WERI-Rb-1 (cell line): ENCODE results near the gene COL4A1.

Experiments
- DNase-seq: peaks from one replicate; pipeline ENCODE4 v3.0.0-alpha.2; 2020
- H3K27ac ChIP-seq: fragments of 250-450 bp; sonication (Bioruptor Pico); 2 replicates; pipeline ENCODE4 v1.5.1; 2020; ENCODE audit warnings: mild to moderate bottlenecking, moderate library complexity
- H3K27me3 ChIP-seq: fragments of 250-450 bp; sonication (Bioruptor Pico); 2 replicates; pipeline ENCODE4 v1.5.1; 2021; ENCODE audit warnings: mild to moderate bottlenecking, low read depth, moderate library complexity; ENCODE audit not compliant: insufficient read depth, severe bottlenecking
- H3K36me3 ChIP-seq: fragments of 250-450 bp; sonication (Bioruptor Pico); 2 replicates; pipeline ENCODE4 v1.5.1; 2020; ENCODE audit warnings: mild to moderate bottlenecking, moderate library complexity
- H3K4me3 ChIP-seq: 2 replicates; pipeline ENCODE4 v1.5.1; 2011; ENCODE audit warnings: low read depth, mild to moderate bottlenecking, control low read depth, low read length
- H3K9me3 ChIP-seq: fragments of 250-450 bp; sonication (Bioruptor Pico); 2 replicates; pipeline ENCODE4 v1.5.1; 2021; ENCODE audit warnings: mild to moderate bottlenecking, moderate library complexity; ENCODE audit not compliant: severe bottlenecking
- CTCF ChIP-seq: IDR thresholded peaks from 2 replicates; pipeline ENCODE4 v1.5.1; 2011; ENCODE audit warnings: low read depth, mild to moderate bottlenecking, control low read depth, inconsistent platforms, low read length

The COL4A1 gene

GRCh38 chr13:110132225-110132982, 174.6 kb downstream of the COL4A1 start:
- Histone ChIP-seq H3K36me3 (no peaks in the 10 kb centered on the region), H3K9me3 (no peaks in the 10 kb centered on the region), H3K4me3 (no peak overlapping the region), H3K27me3 (no peaks in the 10 kb centered on the region), H3K27ac (no peak overlapping the region)
- DNase-seq: no peak
- TF ChIP-seq CTCF: no peak

GRCh38 chr13:110131424-110131823, 175.5 kb downstream of the COL4A1 start:
- no peak overlapping the region for H3K4me3 ChIP-seq
- no peaks in the 10 kb centered on the region for H3K9me3 ChIP-seq
- DNase-seq: no peak
- TF ChIP-seq CTCF: no peak
- H3K36me3 ChIP-seq: no peaks in the 10 kb centered on the region
- H3K27ac ChIP-seq: no peak overlapping the region
- no peaks in the 10 kb centered on the region for H3K27me3 ChIP-seq

GRCh38 chr13:110130431-110130830, 176.5 kb downstream of the COL4A1 start:
- no peak for DNase-seq
- H3K36me3 ChIP-seq: no peaks in the 10 kb centered on the region
- no peaks in the 10 kb centered on the region for H3K27me3 ChIP-seq
- H3K9me3 ChIP-seq: no peaks in the 10 kb centered on the region
- no peak for TF ChIP-seq CTCF
- H3K27ac ChIP-seq: no peak overlapping the region
- H3K4me3 ChIP-seq: no peak overlapping the region

GRCh38 chr13:110129539-110130186, 177.3 kb downstream of the COL4A1 start:
- no peak for TF ChIP-seq CTCF
- Histone ChIP-seq H3K4me3 (no peak overlapping the region), H3K9me3 (no peaks in the 10 kb centered on the region), H3K36me3 (no peaks in the 10 kb centered on the region), H3K27me3 (no peaks in the 10 kb centered on the region), H3K27ac (no peak overlapping the region)
- DNase-seq: no peak

- no peak overlapping the region for H3K27ac ChIP-seq
- no peak for DNase-seq
- no peaks in the 10 kb centered on the region for H3K9me3 ChIP-seq
- TF ChIP-seq CTCF: no peak
- no peaks in the 10 kb centered on the region for H3K27me3 ChIP-seq
- no peak overlapping the region for H3K4me3 ChIP-seq
- no peaks in the 10 kb centered on the region for H3K36me3 ChIP-seq
These were observed 177.9 kb downstream of the COL4A1 start for GRCh38 chr13:110129076-110129475.
